NCI-H460 (cell line): ENCODE data around the gene TENM4. TPM values are rescaled to one million over a fixed set of nuclear protein-coding genes. Genes with fewer than 3 reads are reported as not detected.
"Not testable (repeated sequence)": the region's sequence is repeated elsewhere in the genome, so short reads cannot be mapped to it uniquely, and the experiment has no call there.

Source experiments
- DNase-seq: peaks from one replicate; pipeline ENCODE4 v3.0.0-alpha.2; 2016; ENCODE audit warnings: low read depth; ENCODE audit errors: extremely low read depth
- total RNA-seq: library from RNA; depleted of rRNA; stranded (reverse); fragments of >200 nt; shearing (Covaris generic); gene quantifications from 2 replicates; pipeline ENCODE4 v1.2.3, GENCODE V29; 2014

The TENM4 gene
- total RNA-seq, 1 experiment from 2014 or later, result not detected

DNA sequence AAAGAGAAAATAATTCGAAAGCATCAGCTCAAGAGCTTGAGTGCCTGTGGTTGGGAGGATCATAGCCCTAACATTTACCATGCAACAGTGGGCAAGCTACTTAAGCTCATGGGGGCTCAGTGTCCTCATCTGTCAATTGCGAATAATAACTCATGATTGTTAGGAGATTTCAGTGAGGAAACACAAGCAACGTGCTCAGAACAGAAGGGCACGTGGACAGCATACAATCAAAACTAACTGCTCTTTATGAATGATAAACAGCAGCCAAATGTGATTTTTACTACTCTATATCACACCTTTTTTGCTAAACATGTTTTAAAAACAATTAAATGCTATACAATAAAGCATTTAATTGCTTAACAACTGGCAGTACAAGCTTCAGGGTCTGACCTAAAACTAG, 556.1 kb downstream of the TENM4 start:
- no peak for DNase-seq

DNA sequence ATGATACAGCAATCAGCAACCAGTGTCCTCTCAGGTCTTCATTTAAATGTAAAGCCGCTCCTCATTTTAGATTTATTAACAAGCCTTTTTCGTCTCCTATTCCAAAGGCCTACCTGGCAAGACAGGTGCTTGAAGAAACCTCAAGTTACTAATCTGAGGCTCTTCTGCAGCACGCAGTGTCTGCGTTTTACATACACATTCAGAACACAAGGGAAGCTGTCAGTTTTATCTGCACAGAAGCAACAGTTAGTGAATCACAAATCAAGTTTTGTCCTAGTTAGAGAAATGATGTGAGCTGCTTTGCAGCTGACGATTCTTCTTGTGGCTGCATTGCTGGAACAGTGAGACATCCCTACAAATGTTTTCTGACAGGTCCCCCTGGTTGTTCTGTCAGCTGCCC, 557.3 kb downstream of the TENM4 start:
- DNase-seq, result no peak

DNA sequence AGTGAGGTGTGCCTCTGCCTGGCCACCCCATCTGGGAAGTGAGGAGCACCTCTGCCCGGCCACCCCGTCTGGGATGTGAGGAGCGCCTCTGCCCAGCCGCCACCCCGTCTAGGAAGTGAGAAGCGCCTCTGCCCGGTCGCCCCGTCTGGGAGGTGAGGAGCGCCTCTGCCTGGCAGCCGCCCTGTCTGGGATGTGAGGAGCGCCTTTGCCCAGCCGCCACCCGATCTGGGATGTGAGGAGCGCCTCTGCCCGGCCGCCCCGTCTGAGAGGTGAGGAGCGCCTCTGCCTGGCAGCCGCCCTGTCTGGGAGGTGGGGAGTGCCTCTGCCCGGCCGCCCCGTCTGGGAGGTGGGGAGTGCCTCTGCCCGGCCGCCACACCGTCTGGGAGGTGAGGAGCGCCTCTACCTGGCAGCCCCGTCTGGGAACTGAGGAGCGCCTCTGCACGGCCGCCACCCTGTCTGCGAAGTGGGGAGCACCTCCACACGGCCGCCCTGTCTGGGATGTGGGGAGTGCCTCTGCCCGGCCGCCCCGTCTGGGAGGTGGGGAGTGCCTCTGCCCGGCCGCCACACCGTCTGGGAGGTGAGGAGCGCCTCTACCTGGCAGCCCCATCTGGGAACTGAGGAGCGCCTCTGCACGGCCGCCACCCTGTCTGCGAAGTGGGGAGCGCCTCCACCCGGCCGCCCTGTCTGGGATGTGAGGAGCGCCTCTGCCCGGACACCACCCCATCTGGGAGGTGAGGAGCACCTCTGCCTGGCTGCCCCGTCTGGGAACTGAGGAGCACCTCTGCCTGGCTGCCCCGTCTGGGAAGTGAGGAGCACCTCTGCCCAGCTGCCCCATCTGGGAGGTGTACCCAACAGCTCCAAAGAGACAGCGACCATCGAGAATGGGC, 561.5 kb downstream of the TENM4 start:
- not testable (repeated sequence) for DNase-seq

GRCh38 chr11:78878631-78879030, 562.2 kb downstream of the TENM4 start:
- no peak for DNase-seq

DNA sequence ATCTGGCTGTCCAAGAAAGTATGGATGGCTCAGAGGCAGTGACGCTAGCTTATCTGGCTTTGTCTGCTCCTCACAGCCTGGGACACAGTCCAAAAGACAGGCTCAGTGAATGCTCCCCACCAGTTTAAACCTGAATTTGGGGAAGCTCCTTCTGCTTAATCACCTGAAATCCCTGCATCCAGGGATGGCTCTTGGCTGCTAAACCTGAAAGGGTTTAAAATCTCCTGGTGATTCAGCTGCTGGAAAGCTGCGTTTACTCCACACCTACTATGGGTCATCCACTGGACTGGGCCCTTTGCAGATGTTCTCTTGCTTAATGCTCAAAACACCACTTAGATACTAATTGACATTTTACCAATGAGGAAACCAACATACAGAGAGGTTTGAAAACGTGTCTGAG, 564.2 kb downstream of the TENM4 start:
- DNase-seq, result no peak

GRCh38 chr11:78870655-78871054, 570.2 kb downstream of the TENM4 start:
- DNase-seq, result no peak

- DNase-seq, result no peak
These were observed 571.5 kb downstream of the TENM4 start for GRCh38 chr11:78869293-78869692.

- DNase-seq, result no peak
These were observed 572.3 kb downstream of the TENM4 start for GRCh38 chr11:78868563-78868962.

- no peak for DNase-seq
These were observed 580.0 kb downstream of the TENM4 start for GRCh38 chr11:78860720-78861422.

DNA sequence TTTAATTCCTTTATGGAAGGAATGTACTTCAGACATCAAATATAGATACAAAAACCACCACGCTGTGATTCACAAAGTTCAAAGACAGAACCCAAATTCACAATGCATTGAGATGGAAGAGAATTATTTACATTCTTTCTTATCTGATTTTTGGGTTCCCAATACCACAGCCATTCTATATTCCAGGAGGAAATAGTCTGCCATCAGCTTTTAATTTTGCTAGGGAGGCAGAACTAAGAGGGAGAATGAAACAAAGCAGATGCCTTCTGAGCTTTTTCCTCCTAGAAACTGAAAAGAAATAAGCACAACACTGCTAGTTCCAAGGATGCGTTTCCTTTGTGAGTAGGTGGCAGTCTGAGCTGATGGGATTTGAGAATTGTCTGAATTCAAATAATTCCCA, 583.1 kb downstream of the TENM4 start:
- DNase-seq, result no peak

DNA sequence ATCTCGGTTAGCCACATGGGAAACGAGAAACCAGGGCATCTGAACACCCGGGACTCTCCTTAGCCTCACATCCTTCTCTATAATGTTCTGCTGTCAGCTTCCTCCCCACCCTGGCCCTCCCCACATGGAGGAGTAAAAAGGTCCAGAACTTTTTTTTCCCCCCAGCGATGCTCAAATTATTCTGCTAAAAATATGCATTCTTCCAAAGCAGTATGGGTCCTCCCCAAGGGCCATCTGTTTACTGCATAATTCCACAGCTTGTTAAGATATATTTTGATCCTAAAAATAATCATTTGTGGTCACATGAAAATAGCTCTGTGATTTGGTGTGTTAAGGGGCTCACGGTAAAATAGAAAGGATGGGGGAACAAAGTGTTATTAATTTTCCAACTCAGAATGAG, 584.6 kb downstream of the TENM4 start:
- DNase-seq, result no peak

DNA sequence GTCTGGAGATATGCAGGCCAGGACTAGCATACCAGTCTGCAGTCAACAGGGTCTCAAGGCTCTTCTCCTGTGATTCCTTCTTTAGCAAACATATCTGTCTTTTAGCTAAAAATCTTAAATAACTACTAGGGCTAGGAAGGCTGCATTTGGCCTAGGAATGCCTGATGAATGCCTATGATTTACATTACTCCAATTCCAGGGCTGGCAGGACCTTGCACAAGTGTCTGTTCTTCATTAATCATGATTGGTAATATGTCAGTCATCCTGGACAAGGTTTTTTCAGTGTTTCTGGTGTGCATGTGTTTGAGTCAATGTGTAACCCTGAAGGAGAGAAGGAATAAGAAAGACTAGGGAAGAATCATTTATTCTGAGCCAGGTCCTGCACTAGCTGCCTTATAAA, 585.7 kb downstream of the TENM4 start:
- DNase-seq, result no peak

DNA sequence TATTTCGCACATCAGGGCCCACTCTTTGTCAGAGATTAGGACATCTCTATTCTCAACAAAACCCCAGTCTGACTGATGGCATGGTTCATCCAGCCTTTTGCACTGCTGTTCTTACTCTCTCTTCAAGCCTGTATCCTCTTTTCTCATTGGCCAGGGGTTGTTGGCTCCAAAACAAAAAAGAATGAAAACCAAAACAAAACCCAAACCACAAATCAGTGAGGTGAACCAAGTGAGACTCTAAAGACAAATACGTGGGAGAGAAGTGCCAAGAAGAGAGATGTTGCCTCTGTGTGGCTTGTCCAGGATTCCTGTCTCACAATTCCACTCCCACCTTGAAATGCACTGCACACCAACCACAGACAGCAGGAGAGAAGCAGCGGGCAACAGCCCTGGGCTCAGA, 587.3 kb downstream of the TENM4 start:
- DNase-seq, result no peak

DNA sequence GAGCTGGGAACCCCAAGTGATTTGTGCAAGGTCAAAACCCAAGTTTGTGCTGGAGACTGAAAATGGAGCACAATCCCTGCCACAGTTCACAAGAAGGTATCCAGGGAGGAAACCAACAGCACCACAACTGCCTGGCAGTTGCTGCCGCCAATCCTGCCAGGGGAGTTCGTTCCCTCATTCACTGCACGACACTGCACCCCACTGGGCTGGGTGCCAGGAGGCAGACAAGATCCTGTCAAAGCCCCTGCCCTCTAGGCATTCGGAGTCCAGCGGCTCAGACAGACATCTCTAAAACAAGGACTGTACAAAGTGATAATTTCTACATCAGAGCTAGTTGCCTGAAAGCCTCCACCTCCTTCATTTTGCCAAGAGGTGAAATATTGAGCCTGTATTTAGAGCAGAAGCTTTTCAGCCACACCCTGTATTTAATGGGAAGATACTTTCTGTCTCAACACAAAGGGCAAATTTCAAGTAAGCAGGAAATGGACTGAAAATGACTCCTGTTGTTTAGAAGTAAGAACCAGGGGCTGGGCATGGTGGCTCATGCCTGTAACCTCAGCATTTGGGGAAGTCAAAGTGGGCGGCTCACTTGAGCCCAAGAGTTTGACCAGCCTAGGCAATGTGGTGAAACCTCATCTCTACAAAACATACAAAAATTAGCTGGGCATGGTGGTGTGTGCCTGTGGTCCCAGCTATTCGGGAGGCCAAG, 588.8 kb downstream of the TENM4 start:
- no peak for DNase-seq

DNA sequence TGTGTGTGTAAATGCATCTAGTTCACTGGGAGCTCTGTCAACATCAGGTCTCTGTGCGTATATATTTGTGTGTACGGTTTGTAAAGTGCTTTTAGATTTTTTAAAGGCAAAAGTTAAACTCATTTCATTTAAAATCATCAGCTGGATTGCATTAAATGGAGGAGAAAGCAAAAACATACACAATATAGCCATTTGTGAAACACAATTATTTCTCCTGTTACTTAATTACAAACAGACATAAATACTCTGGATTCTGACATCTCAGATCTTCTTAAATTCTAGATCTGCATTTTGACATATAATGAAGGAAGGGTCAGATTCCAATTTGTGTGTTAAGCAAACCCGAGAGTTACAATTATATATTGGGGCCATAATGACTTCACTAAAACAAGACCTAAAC, 590.8 kb downstream of the TENM4 start:
- DNase-seq, result no peak

GRCh38 chr11:78846269-78846668, 594.6 kb downstream of the TENM4 start:
- no peak for DNase-seq

- DNase-seq, result no peak
These were observed 595.3 kb downstream of the TENM4 start for GRCh38 chr11:78845496-78845895.

DNA sequence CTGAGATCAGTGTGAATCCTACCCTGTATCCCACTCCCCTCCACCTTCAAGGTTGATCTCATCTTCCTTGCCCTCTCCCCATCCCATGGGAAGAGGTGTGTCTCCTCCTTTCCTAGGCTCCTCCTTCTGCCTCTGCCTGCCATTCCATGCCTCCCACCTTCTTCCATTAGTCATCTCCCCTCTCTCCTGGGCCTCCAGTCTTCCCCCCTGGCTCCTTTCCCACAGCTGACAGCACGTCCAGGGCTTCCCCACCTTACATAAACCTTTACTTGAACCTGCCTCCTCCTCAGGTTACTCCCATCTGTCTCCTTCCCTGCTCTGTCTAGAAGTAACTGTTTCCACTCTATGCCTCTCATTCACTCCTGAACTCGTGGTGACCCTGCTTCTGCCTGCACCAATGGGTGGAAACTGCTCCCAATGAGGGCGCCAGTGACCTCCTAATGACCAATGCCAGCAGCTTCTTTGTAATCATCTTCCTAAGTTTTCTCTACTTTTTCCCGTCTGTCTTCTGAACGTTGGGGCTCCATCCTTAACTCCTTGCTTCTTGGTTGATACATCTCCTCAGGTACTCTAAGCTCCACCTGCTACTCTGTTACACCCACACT, 599.3 kb downstream of the TENM4 start:
- DNase-seq, result no peak

- DNase-seq, result no peak
These were observed 600.2 kb downstream of the TENM4 start for GRCh38 chr11:78840623-78841022.

- no peak for DNase-seq
These were observed 600.6 kb downstream of the TENM4 start for GRCh38 chr11:78840200-78840599.

GRCh38 chr11:78838417-78838816, 602.4 kb downstream of the TENM4 start:
- DNase-seq, result no peak
